Renal cortex interstitium (tissue), 11 donors: ENCODE results near the gene CST9L. TPM values are rescaled to one million over a fixed set of nuclear protein-coding genes. Genes with fewer than 3 reads are reported as not detected.

ENCODE experiments used
- DNase-seq, 11 donors: peaks; one replicate each; pipeline ENCODE4 v3.0.0-alpha.2; 2013; ENCODE audit warnings: low read depth in 9 of 11, low spot score in 4 of 11; ENCODE audit errors: extremely low read depth in 1 of 11
- polyA plus RNA-seq, 3 donors: library from polyadenylated mRNA; unstranded; fragments of 120-200 nt; gene quantifications; one replicate each; pipeline ENCODE4 v1.2.1, GENCODE V29; 2013; ENCODE audit not compliant: insufficient read length in 3 of 3

Gene CST9L
- polyA plus RNA-seq, 3 donors: not detected

DNA sequence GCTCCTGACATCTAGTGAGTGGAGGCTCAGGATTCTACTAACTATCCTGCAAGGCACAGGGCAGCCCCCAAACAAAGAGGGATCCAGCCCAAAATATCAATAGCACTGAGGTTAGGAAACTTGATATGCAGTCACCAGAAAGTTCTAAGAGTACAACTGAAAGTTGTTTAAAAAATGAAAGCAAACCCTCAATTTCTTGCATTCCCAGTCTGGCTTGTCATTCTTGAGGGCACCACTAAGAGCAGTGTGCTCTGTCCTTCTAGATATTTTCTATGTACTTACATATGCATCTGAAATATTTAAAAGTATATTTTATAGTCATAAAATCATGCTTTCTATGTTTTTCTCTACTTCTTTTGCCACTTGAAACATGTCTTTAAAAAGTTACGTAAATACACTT lies 41.4 kb downstream of the CST9L start:
- DNase-seq: no peak

DNA sequence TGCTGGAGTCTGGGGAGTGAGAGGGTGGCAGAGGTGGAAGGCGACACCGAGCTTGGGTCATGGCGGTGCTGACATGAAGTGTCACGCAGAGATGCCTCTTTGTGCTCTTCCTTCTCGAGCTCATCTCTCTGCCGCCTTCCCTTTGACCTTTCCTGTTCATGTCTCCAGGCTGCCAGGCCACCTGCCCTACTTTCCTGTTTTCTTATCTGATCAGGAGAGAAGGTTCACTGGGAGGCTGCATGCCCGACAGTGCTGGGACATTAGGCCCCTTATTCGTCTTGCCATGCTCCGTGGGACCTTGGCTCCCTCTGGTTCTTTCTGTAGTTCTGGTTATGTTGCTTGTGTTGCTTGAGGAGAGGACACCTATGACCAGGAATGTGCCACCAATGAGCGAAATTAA lies 44.1 kb downstream of the CST9L start:
- no peak for DNase-seq

DNA sequence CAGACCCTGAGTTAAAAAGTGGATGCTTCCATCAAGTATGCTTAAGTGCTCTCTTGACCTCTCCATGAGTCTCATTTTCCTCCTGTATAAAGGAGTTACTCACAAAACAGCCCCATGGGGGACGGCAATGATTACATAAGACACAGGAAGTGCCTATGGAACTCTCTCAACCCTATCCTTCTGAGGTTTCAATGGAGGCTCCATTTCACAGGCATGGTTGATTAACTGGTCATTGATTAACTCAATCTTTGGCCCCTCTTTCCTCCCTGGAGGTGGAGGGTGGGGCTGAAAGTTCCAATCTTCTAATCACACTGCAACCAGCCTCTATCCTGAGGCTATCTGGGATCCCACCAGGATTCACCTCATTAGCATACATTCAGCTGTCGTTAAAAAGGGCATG lies 48.1 kb downstream of the CST9L start:
- DNase-seq: peak in 4 of 11 donors; percentile 20 to 41 (median 36)

DNA sequence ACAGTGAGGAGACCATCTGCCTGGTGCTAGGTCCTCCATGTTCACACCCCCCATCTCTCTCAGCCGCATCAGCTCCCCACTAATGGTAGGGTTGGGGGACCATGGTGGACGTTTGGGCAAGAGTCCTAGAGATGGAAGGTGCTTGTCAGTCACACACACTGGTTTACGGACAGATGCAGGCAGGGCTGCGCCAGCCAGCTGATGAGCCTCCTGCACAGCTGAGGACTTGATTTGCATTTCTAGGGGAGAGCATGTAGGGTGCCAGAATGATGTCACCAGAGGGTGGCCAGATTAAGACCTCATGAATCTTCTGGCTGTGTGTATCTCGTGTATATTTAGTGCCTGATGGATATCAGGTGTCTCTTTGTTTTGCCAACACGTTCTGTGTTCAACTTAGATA lies 48.7 kb downstream of the CST9L start:
- no peak for DNase-seq

DNA sequence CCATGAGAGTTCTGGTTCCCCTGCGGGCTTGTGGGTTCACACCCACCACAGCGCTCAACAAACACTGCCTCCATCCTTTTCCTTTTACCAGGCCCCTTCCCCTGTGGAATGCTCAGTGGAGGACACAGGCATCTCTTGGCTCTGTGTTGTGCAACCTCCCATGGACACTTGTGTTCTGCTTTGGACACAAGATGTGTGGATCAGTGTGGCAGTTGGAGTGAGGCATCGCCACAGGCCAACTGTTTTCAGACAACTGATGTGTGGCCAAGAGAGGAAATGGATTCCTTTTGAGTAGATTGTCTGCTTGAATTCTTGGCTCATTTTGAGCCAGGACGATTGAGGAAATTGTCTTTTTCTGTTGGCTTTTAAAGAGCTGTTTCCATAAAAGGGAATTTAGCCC lies 50.6 kb downstream of the CST9L start:
- no peak for DNase-seq

DNA sequence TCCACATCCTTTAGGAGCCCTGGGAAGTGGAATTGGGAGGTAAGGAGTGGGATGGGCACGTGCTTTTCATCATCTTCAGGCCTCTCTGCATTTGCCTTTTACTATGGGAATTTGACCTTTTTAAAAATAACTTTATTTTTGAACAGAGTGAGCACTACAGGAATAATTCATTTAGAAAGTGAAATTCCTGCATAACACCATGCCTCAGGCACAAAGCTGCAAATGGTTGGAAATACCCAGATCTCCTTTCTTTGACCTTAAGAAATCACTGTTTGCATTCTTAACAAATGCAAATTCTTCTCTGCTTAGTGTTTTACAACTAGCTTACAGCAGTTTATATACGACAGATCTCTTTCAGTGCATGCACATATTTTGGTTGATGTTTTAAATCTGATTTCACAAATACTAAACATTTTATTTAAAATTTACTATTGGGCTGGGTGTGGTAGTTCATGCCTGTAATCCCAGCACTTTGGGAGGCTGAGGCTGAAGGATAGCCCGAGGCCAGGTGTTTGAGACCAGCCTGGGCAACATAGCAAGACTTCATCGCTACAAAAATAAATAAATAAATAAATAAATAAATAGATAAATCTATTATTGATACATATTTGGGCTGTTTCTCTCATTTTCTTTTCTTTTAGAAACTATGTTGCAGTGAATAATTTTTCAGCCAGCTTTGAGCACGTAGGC lies 52.9 kb downstream of the CST9L start:
- no peak for DNase-seq

DNA sequence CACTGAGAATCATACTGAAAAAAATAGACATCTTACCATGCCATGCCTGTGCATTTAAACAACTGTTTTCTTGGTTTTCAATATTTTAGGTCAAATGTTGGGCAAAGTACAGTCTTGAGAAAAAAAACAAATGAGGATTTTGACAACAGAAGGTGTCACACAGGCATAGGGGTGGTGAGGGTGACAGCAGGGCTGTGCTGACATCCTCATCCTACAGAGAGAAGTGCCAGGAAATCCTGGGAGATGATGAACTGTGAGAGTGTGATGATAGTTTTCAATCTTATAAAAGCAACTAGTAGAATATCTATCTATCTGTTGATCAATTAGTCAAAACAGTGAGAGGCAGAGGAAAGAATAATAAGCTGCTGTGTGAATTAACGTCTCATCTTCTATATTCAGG lies 53.4 kb downstream of the CST9L start:
- DNase-seq: no peak

Other genes with a start within 250 kb of the CST9L start
- gene NXT1, start 217.7 kb downstream of the CST9L start, polyA plus RNA-seq: 10 to 100 TPM; 17.5 to 22.7 (median 19.1) TPM
- 10 to 100 TPM; 15.0 to 16.9 (median 15.5) TPM for gene GZF1, start 206.3 kb downstream of the CST9L start, polyA plus RNA-seq
- 10 to 100 TPM; 15.3 to 25.0 (median 18.1) TPM for gene NAPB, start 147.0 kb downstream of the CST9L start, polyA plus RNA-seq
- gene CSTL1, start 128.8 kb downstream of the CST9L start, polyA plus RNA-seq: not detected
- gene CST11, start 115.6 kb downstream of the CST9L start, polyA plus RNA-seq: not detected
- not detected for gene CST8, start 77.4 kb downstream of the CST9L start, polyA plus RNA-seq
- under 1 TPM in 1 of 3 donors, not detected in 2; 0.09 TPM for gene CST9, start 37.4 kb upstream of the CST9L start, polyA plus RNA-seq
- 100 to 1,000 TPM; 120 to 175 (median 175) TPM for gene CST3, start 69.5 kb upstream of the CST9L start, polyA plus RNA-seq
- not detected for gene CST4, start 120.6 kb upstream of the CST9L start, polyA plus RNA-seq
- gene CST1, start 182.5 kb upstream of the CST9L start, polyA plus RNA-seq: under 1 TPM in 1 of 3 donors, not detected in 2; 0.47 TPM